ENCODE data around the gene PHTF2. TPM values are rescaled to one million over a fixed set of nuclear protein-coding genes. Genes with fewer than 3 reads are reported as not detected.

The PHTF2 gene
- total RNA-seq, 5 donors from 2014 or later (not counting 1 experiment from before 2014, with no cell fraction given) = 19.7 to 35.8 (median 28.0) TPM

DNA sequence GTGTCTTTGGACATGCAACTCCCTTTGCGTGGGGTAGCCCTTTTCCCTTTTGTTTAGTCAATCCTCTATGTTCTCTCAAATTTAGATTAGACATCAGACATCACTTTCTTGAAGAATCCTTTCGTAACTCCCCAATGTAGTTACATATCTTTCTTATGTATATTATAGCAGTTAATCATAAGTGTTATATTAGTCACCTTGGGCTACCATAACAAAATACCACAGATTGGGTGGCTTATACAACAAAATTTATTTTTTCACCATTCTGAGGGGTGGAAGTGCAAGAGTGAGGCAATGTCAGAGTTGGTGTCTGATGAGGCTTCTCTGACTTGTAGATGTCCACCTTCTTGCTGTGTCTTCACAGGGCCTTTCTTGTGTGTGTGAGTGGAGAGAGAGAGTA is 105.7 kb downstream of the PHTF2 start:
- Histone ChIP-seq H3K4me1 (ENCODE audit: control insufficient read depth in 1 of 2, extremely low read depth in 1 of 2, insufficient read depth in 2 of 2, low read length in 2 of 2) (no peaks in the 10 kb centered on the region), H3K4me3 (ENCODE audit: control insufficient read depth in 1 of 2, extremely low read depth in 1 of 2, low read length in 1 of 2) (no peak overlapping the region), H3K9me3 (no peaks in the 10 kb centered on the region), H3K27ac (ENCODE audit: low read length) (no peak overlapping the region), H3K36me3 (ENCODE audit: control insufficient read depth in 2 of 2, extremely low read depth in 1 of 2, insufficient read depth in 1 of 2, low read length in 1 of 2) (peaks cover 0 to 15% of the 10 kb centered on the region in 2 donors), H3K27me3 (replicated peaks in 1 of 2; ENCODE audit: control insufficient read depth in 2 of 2, extremely low read depth in 1 of 2, insufficient read depth in 2 of 2, low read length in 1 of 2) (no peaks in the 10 kb centered on the region)
- CTCF ChIA-PET = interaction anchor here in 1 of 2 donors (1.0 kb wide), 1 partner anchor 145 kb away, joined by 4 read pairs; no protein-coding TSS in a partner anchor
- Mint-ChIP-seq H3K36me3 (peaks cover 13% of the 10 kb centered on the region), H3K4me3 (no peak overlapping the region), H3K9me3 (no peaks in the 10 kb centered on the region), H3K27ac (no peak overlapping the region), H3K27me3 (no peaks in the 10 kb centered on the region), H3K4me1 (peaks cover 0 to 24% (median 0%) of the 10 kb centered on the region in 3 donors)
- no CpG with 5 or more reads among the region's 2 CpGs for WGBS (ENCODE audit: insufficient coverage)
- no peak for DNase-seq
- POLR2A ChIA-PET = no interaction called here
- no peak for ATAC-seq (replicated peaks in 1 of 4)

DNA sequence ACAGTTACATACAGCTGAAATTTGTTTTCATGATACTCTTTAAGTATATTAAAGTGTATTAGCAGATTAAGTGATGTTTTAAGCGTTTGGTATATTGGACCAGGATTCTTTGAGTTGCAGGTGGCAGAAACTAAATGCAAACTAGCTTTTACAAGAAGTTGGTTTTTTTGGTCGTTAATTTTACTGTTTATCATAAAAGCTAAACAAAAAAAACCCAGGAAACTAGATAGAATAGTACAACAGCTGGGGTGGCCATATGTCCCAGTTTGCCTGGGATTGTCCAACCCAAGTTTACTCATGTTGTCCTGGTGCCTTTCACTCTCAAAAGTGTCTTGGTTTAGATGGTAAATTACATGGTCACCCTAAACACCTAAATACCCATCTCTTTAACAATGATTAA is 108.7 kb downstream of the PHTF2 start:
- Mint-ChIP-seq H3K4me1 (peaks cover 0 to 19% (median 8%) of the 10 kb centered on the region in 3 donors), H3K4me3 (no peak overlapping the region), H3K27ac (no peak overlapping the region), H3K36me3 (peaks cover 19% of the 10 kb centered on the region), H3K9me3 (no peaks in the 10 kb centered on the region), H3K27me3 (no peaks in the 10 kb centered on the region)
- no peak for DNase-seq
- POLR2A ChIA-PET = no interaction called here
- Histone ChIP-seq H3K4me1 (ENCODE audit: control insufficient read depth in 1 of 2, extremely low read depth in 1 of 2, insufficient read depth in 2 of 2, low read length in 2 of 2) (peaks cover 0 to 3% of the 10 kb centered on the region in 2 experiments), H3K9me3 (no peaks in the 10 kb centered on the region), H3K27ac (ENCODE audit: low read length) (no peak overlapping the region), H3K27me3 (replicated peaks in 1 of 2; ENCODE audit: control insufficient read depth in 2 of 2, extremely low read depth in 1 of 2, insufficient read depth in 2 of 2, low read length in 1 of 2) (no peaks in the 10 kb centered on the region), H3K36me3 (ENCODE audit: control insufficient read depth in 2 of 2, extremely low read depth in 1 of 2, insufficient read depth in 1 of 2, low read length in 1 of 2) (peaks cover 0 to 15% of the 10 kb centered on the region in 2 donors), H3K4me3 (ENCODE audit: control insufficient read depth in 1 of 2, extremely low read depth in 1 of 2, low read length in 1 of 2) (no peak overlapping the region)
- no CpG with 5 or more reads among the region's 2 CpGs for WGBS (ENCODE audit: insufficient coverage)
- CTCF ChIA-PET = interaction anchor here in 1 of 2 donors (0.6 kb wide), 1 partner anchor 602 kb away, joined by 3 read pairs; no protein-coding TSS in a partner anchor
- no peak for ATAC-seq (replicated peaks in 1 of 4)

DNA sequence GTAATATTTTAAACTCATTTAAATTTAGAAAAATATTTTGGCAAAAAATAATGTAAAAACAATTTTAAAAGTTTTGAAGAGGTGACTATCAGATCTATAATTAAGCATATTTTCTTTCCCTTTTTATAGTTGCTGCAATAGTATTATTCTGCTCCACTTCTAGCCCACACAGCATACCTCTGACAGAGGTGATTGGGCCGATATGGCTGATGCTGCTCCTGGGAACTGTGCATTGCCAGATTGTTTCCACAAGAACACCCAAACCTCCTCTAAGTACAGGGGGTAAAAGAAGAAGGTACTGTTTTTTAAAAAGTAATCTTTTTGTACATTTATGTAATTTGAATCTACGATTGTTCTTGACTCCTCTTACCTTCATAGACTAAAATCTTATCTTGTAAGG is 110.1 kb downstream of the PHTF2 start:
- ATAC-seq (replicated peaks in 1 of 4) (no peak), DNase-seq (no peak)
- CTCF ChIA-PET = no interaction called here
- POLR2A ChIA-PET = interaction anchor here (0.5 to 1.0 kb wide), 3 partner anchors 25 to 335 kb away, joined by 3 to 5 read pairs (median 3); no protein-coding TSS in a partner anchor
- H3K36me3 Mint-ChIP-seq = peaks cover 16% of the 10 kb centered on the region
- H3K4me3 Mint-ChIP-seq = no peak overlapping the region
- peaks cover 0 to 16% (median 8%) of the 10 kb centered on the region in 3 donors for H3K4me1 Mint-ChIP-seq
- H3K27ac Mint-ChIP-seq = no peak overlapping the region
- no peaks in the 10 kb centered on the region for H3K27me3 ChIP-seq (replicated peaks in 1 of 2; ENCODE audit: control insufficient read depth in 2 of 2, extremely low read depth in 1 of 2, insufficient read depth in 2 of 2, low read length in 1 of 2)
- H3K27me3 Mint-ChIP-seq = no peaks in the 10 kb centered on the region
- WGBS (ENCODE audit: insufficient coverage) = no CpG with 5 or more reads among the region's 2 CpGs
- H3K4me1 ChIP-seq (ENCODE audit: control insufficient read depth in 1 of 2, extremely low read depth in 1 of 2, insufficient read depth in 2 of 2, low read length in 2 of 2) = peaks cover 0 to 4% of the 10 kb centered on the region in 2 experiments
- no peaks in the 10 kb centered on the region for H3K9me3 Mint-ChIP-seq
- no peaks in the 10 kb centered on the region for H3K9me3 ChIP-seq
- peaks cover 0 to 14% of the 10 kb centered on the region in 2 donors for H3K36me3 ChIP-seq (ENCODE audit: control insufficient read depth in 2 of 2, extremely low read depth in 1 of 2, insufficient read depth in 1 of 2, low read length in 1 of 2)
- H3K27ac ChIP-seq (ENCODE audit: low read length) = no peak overlapping the region
- no peak overlapping the region for H3K4me3 ChIP-seq (ENCODE audit: control insufficient read depth in 1 of 2, extremely low read depth in 1 of 2, low read length in 1 of 2)

DNA sequence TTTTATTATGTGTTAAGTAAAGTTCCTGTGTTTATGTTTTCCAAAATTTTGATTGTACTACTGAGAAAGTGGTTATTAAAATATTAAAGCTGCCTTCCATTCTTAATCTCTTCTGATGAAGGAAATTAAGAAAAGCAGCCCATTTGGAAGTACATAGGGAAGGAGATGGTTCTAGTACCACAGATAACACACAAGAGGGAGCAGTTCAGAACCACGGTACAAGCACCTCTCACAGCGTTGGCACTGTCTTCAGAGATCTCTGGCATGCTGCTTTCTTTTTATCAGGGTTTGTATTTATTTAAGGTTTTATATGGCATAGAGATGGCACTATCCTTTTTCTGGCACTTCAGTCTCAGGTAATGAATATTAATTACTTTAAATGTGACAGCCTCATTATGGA is 111.6 kb downstream of the PHTF2 start:
- H3K36me3 ChIP-seq (ENCODE audit: control insufficient read depth in 2 of 2, extremely low read depth in 1 of 2, insufficient read depth in 1 of 2, low read length in 1 of 2) = peaks cover 0 to 14% of the 10 kb centered on the region in 2 donors
- ATAC-seq (replicated peaks in 1 of 4) (no peak), DNase-seq (no peak)
- H3K4me1 ChIP-seq (ENCODE audit: control insufficient read depth in 1 of 2, extremely low read depth in 1 of 2, insufficient read depth in 2 of 2, low read length in 2 of 2) = peaks cover 0 to 6% of the 10 kb centered on the region in 2 experiments
- no peak overlapping the region for H3K4me3 ChIP-seq (ENCODE audit: control insufficient read depth in 1 of 2, extremely low read depth in 1 of 2, low read length in 1 of 2)
- no peaks in the 10 kb centered on the region for H3K9me3 Mint-ChIP-seq
- H3K27ac Mint-ChIP-seq = no peak overlapping the region
- H3K27me3 ChIP-seq (replicated peaks in 1 of 2; ENCODE audit: control insufficient read depth in 2 of 2, extremely low read depth in 1 of 2, insufficient read depth in 2 of 2, low read length in 1 of 2) = no peaks in the 10 kb centered on the region
- H3K27me3 Mint-ChIP-seq = no peaks in the 10 kb centered on the region
- H3K36me3 Mint-ChIP-seq = peaks cover 16% of the 10 kb centered on the region
- H3K4me3 Mint-ChIP-seq = no peak overlapping the region
- no peaks in the 10 kb centered on the region for H3K9me3 ChIP-seq
- CTCF ChIA-PET = no interaction called here
- peaks cover 5 to 18% (median 11%) of the 10 kb centered on the region in 3 donors for H3K4me1 Mint-ChIP-seq
- no peak overlapping the region for H3K27ac ChIP-seq (ENCODE audit: low read length)
- WGBS (ENCODE audit: insufficient coverage) = no CpG with 5 or more reads among the region's 2 CpGs
- POLR2A ChIA-PET = no interaction called here

DNA sequence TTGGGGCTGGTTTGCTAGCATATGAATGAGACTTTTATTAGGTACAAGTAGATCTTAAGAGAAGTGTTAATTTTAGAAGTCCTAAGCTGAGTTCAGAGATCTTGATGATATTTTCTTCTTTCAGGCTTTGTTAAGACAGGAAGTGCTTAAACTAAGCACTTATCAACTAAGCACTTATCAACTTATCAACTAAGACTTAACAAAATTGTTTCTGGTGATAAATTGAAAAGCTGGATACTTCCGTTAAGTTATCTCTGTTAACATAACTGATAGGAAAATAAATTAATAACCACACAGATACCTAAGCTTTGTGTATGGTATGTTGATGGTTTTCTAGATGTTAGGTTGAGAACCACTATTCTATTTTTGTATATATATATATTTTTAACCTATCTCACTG is 113.7 kb downstream of the PHTF2 start:
- DNase-seq (no peak), ATAC-seq (replicated peaks in 1 of 4) (no peak)
- H3K4me1 Mint-ChIP-seq = peaks cover 8 to 15% (median 13%) of the 10 kb centered on the region in 3 donors
- Histone ChIP-seq H3K9me3 (no peaks in the 10 kb centered on the region), H3K27ac (ENCODE audit: low read length) (no peak overlapping the region), H3K4me1 (ENCODE audit: control insufficient read depth in 1 of 2, extremely low read depth in 1 of 2, insufficient read depth in 2 of 2, low read length in 2 of 2) (peaks cover 0 to 6% of the 10 kb centered on the region in 2 experiments), H3K27me3 (replicated peaks in 1 of 2; ENCODE audit: control insufficient read depth in 2 of 2, extremely low read depth in 1 of 2, insufficient read depth in 2 of 2, low read length in 1 of 2) (no peaks in the 10 kb centered on the region), H3K36me3 (ENCODE audit: control insufficient read depth in 2 of 2, extremely low read depth in 1 of 2, insufficient read depth in 1 of 2, low read length in 1 of 2) (peaks cover 0 to 14% of the 10 kb centered on the region in 2 donors), H3K4me3 (ENCODE audit: control insufficient read depth in 1 of 2, extremely low read depth in 1 of 2, low read length in 1 of 2) (no peak overlapping the region)
- H3K27me3 Mint-ChIP-seq = no peaks in the 10 kb centered on the region
- no peak overlapping the region for H3K27ac Mint-ChIP-seq
- CTCF ChIA-PET = interaction anchor here in 1 of 2 donors (0.6 kb wide), 1 partner anchor 155 kb away, joined by 5 read pairs; no protein-coding TSS in a partner anchor
- WGBS (ENCODE audit: insufficient coverage) = no CpG with 5 or more reads among the region's 1 CpG
- H3K36me3 Mint-ChIP-seq = peaks cover 16% of the 10 kb centered on the region
- POLR2A ChIA-PET = interaction anchor here in 1 of 2 donors (0.6 kb wide), 1 partner anchor 14 kb away, joined by 7 read pairs; no protein-coding TSS in a partner anchor
- H3K4me3 Mint-ChIP-seq = no peak overlapping the region
- H3K9me3 Mint-ChIP-seq = no peaks in the 10 kb centered on the region

DNA sequence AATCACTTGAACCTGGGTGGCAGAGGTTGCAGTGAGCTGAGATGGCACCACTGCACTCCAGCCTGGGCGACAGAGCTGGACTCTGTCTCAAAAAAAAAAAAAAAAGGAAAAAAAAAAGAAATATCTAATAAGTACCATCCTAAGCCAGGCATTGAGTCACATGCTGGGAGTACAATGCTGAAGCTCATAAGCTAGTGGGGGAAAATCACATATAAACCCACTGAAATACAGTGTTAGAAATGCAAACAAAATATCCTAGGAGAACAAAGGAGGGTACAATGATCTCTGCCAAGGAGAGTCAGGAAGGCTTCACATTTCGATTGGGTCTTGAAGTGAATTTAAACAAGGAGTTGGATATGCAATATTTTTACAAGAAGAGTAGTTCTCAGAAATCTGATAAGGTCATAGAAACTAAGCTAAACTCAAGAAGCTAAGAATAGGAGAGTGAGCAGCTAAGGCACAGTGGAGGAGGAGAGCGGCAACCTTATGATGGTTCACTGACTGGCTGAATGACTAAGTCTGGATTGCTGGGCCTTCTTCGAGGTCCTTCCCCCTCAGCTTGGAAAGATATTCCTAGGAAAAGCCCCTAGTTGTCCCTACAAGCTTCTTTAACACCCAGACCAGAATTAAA is 115.5 kb downstream of the PHTF2 start:
- H3K4me3 Mint-ChIP-seq = no peak overlapping the region
- Histone ChIP-seq H3K27me3 (replicated peaks in 1 of 2; ENCODE audit: control insufficient read depth in 2 of 2, extremely low read depth in 1 of 2, insufficient read depth in 2 of 2, low read length in 1 of 2) (no peaks in the 10 kb centered on the region), H3K36me3 (ENCODE audit: control insufficient read depth in 2 of 2, extremely low read depth in 1 of 2, insufficient read depth in 1 of 2, low read length in 1 of 2) (peaks cover 0 to 8% of the 10 kb centered on the region in 2 donors), H3K9me3 (no peaks in the 10 kb centered on the region), H3K4me1 (ENCODE audit: control insufficient read depth in 1 of 2, extremely low read depth in 1 of 2, insufficient read depth in 2 of 2, low read length in 2 of 2) (peaks cover 0 to 6% of the 10 kb centered on the region in 2 experiments), H3K4me3 (ENCODE audit: control insufficient read depth in 1 of 2, extremely low read depth in 1 of 2, low read length in 1 of 2) (no peak overlapping the region), H3K27ac (ENCODE audit: low read length) (no peak overlapping the region)
- H3K9me3 Mint-ChIP-seq = no peaks in the 10 kb centered on the region
- H3K4me1 Mint-ChIP-seq = peaks cover 14 to 24% (median 20%) of the 10 kb centered on the region in 3 donors
- DNase-seq (no peak), ATAC-seq (replicated peaks in 1 of 4) (no peak)
- POLR2A ChIA-PET = no interaction called here
- no peak overlapping the region for H3K27ac Mint-ChIP-seq
- peaks cover 18% of the 10 kb centered on the region for H3K36me3 Mint-ChIP-seq
- no peaks in the 10 kb centered on the region for H3K27me3 Mint-ChIP-seq
- WGBS (ENCODE audit: insufficient coverage) = 40% methylated on average over 1 of the region's 4 CpGs
- CTCF ChIA-PET = interaction anchor here in 1 of 2 donors (1.0 kb wide), 1 partner anchor 21 kb away, joined by 6 read pairs; no protein-coding TSS in a partner anchor
